ENCODE results near the gene ARFGEF2.

DNA sequence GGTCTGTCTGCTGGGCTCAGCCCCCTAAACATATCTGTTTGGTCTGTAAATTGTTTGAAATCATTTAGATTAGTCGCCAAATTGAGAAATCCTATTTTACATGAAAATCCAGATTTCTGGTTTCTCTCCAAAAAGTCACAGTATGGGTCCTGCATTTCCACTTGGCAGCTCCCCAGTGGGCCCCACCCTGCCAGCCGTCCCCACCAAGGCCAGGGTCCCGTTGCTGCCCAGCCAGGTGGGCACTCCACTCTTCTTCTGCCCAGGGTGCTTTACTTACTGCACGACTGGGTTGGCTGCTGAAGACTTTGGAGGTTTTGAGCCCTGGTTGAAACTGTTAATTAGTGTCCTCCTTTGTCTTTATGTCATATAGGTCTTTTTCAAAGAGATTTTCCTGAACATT, 50.4 kb downstream of the ARFGEF2 start:
- TF ChIP-seq POLR2A (IDR thresholded peaks at IDR 0.05), result no peak
- TF ChIP-seq, protein P1, sequence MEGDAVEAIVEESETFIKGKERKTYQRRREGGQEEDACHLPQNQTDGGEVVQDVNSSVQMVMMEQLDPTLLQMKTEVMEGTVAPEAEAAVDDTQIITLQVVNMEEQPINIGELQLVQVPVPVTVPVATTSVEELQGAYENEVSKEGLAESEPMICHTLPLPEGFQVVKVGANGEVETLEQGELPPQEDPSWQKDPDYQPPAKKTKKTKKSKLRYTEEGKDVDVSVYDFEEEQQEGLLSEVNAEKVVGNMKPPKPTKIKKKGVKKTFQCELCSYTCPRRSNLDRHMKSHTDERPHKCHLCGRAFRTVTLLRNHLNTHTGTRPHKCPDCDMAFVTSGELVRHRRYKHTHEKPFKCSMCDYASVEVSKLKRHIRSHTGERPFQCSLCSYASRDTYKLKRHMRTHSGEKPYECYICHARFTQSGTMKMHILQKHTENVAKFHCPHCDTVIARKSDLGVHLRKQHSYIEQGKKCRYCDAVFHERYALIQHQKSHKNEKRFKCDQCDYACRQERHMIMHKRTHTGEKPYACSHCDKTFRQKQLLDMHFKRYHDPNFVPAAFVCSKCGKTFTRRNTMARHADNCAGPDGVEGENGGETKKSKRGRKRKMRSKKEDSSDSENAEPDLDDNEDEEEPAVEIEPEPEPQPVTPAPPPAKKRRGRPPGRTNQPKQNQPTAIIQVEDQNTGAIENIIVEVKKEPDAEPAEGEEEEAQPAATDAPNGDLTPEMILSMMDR (IDR thresholded peaks at IDR 0.05), result no peak
